Hepatocyte (in vitro differentiated cells): ENCODE measurements around the gene MYL7.

ENCODE experiments used
- EZH2 ChIP-seq: fragments of 200-600 bp; sonication (generic); IDR thresholded peaks from 2 replicates; pipeline ENCODE4 v1.6.1; 2016; ENCODE audit warnings: antibody characterized with exemption, mild to moderate bottlenecking, borderline replicate concordance
- TF ChIP-seq, protein P1 (sequence below): fragments of 200-600 bp; sonication (generic); IDR thresholded peaks from 2 replicates; pipeline ENCODE4 v1.5.1; 2016; ENCODE audit warnings: antibody characterized with exemption, mild to moderate bottlenecking; ENCODE audit not compliant: poor library complexity

DNA sequence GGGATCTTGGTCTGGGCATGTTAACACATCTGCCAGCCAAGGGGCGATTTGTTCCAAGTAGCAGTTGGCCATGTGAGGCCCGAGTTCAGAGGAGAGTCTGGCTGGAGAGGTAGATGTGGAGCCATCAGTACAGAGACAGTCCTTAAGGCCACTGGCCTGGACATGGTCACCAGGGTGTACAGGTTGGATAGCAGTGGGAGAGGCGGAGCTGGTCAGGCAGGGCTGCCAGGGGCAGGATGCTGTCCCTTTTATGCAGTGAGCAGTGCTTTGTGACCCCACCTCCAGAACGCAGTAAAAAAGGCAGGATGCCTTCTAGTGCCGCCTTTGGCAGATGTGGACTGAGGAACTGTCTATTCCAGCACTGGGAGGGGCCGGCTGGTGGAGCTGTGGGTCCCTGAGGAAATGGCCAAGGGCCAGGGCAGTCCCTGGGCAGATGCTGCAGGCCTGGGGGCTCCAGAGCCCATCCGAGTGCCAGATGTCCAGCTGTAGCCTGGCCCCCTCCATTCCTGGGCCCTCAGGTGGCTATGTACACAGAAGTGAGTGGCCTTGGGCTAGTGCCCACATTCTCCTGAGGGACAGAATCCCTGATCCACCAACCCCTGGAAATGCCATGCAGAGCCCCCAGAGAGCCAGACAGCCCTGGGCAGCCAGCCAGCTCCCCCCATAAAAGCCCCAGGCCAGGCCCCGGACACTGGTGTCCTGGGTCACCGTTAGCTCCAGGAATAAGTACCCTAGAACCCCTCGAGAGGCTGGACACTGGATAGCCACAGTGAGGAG is 17.2 kb upstream of the MYL7 start:
- TF ChIP-seq, protein P1, sequence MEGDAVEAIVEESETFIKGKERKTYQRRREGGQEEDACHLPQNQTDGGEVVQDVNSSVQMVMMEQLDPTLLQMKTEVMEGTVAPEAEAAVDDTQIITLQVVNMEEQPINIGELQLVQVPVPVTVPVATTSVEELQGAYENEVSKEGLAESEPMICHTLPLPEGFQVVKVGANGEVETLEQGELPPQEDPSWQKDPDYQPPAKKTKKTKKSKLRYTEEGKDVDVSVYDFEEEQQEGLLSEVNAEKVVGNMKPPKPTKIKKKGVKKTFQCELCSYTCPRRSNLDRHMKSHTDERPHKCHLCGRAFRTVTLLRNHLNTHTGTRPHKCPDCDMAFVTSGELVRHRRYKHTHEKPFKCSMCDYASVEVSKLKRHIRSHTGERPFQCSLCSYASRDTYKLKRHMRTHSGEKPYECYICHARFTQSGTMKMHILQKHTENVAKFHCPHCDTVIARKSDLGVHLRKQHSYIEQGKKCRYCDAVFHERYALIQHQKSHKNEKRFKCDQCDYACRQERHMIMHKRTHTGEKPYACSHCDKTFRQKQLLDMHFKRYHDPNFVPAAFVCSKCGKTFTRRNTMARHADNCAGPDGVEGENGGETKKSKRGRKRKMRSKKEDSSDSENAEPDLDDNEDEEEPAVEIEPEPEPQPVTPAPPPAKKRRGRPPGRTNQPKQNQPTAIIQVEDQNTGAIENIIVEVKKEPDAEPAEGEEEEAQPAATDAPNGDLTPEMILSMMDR, result no peak
- TF ChIP-seq EZH2, result no peak
